HG02610 (cell line): ENCODE results near the gene PLSCR5.

Experiments used
- ATAC-seq: cut with Tn5 transposase; IDR thresholded peaks from one replicate; pipeline ENCODE4 v1.9.1; 2021; ENCODE audit warnings: mild to moderate bottlenecking, moderate library complexity; ENCODE audit not compliant: unreplicated experiment

Gene PLSCR5

DNA sequence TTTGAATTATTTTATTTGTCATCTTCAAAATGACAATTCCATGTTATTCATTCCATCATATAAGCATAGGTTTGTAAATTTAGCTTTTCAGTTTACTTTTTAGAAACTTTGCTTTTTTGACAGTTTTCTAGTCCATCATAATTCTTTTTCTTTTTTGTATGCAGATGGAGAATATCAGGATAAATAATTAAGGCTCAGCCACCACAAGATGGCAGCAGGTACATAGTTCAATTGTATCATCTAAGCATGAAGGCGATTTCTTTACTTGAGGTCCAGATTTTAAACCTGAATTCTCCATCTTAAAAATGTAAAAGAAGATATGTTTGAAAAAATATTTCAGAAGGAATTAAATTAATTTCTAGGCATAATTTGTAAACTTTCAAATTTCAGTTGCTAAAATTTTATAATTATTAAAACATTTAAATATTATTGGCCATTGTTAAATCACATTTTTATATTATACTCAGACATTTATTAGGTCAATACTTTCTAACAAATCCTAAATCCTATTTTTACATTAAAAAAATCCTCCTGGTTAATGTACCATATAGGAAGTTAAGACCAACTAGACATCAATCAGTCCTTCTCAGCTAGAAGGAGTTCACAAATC is 15.1 kb downstream of the PLSCR5 start:
- ATAC-seq: peak; percentile 50

GRCh38 chr3:146585156-146585555 is 20.0 kb downstream of the PLSCR5 start:
- no peak for ATAC-seq

DNA sequence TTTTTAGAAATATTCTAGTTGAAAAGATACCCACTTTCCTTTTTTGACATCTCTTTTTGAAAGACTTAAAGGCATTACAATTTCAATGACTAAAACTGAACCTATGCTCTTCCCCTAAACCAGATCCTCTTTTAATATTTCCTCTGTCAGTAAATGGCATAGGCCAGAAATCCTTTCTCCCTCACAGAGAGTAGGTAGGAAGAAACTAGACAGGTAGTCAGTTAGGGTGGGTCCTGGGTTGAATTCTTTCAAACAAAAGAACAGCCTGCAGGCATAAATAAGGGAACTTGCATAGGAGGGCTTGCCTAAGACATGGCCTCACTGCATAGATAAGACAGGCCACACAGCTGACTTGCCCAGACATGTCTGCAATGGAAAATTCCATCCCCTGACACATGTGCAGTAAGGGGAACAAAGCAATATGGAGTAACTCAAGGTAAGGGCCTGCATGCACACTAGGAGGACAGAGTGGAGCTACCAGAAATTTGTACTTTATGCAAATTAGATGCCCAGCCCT is 23.1 kb downstream of the PLSCR5 start:
- no peak for ATAC-seq

- ATAC-seq: no peak
Observed at GRCh38 chr3:146581080-146581601, 24.0 kb downstream of the PLSCR5 start.

GRCh38 chr3:146577662-146578061 is 27.5 kb downstream of the PLSCR5 start:
- ATAC-seq: peak; percentile 69

DNA sequence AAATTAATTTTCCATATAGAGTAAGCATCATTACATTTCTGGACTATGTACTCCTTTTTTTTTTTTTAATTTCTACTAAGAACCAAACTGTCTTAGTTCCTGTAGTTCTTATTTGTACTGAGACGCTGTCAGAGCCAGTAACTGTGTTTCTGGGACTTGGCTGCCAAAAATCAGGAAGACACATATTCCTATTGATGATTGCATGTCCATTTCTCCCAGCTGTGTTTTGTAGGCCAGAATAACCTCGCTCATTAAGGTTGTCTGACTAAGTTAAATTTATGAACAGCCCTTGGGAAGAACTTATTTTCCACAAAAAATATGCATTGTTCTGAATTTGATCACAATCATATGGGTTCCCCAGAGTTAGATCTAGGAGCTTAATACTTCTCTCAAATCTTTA is 29.5 kb downstream of the PLSCR5 start:
- no peak for ATAC-seq

DNA sequence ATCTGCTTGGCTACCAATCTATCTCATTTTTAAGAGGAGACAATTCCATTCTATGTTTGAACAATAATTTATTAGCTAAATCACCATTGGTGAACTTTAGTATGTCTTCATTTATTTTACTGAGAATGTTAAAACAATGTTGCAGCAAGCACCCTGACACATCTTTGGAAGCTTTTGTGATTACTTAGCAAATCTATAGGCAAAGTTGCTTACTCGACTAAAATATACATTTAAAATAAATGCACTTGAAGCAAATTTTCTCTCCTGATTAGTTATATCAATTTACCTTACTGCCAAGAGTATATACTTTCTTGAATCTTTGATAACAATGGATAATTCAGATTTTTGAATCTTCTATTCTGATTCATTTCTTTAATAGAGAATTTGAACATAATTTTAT is 31.0 kb downstream of the PLSCR5 start:
- ATAC-seq: no peak

GRCh38 chr3:146569314-146569713 is 35.8 kb downstream of the PLSCR5 start:
- ATAC-seq: no peak

- no peak for ATAC-seq
Observed at GRCh38 chr3:146566138-146566537, 39.0 kb downstream of the PLSCR5 start.

GRCh38 chr3:146561879-146562278 is 43.3 kb downstream of the PLSCR5 start:
- ATAC-seq: no peak

DNA sequence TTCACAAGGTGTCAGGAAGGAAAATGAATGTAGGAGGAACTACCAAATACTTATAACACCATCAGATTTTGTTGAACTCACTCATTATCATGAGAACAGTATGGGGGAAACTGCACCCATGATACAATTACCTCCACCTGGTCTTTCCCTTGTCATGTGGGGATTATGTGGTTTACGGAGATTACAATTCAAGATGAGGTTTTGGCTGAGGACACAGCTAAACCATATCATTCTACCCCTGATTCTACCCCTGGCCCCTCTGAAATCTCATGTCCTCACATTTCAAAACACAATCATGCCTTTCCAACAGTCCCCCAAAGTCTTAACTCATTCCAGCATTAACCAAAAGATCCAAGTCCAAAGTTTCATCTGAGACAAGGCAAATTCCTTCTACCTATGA is 43.7 kb downstream of the PLSCR5 start:
- no peak for ATAC-seq

- ATAC-seq: no peak
Observed at GRCh38 chr3:146560678-146561077, 44.5 kb downstream of the PLSCR5 start.

GRCh38 chr3:146559388-146559787 is 45.8 kb downstream of the PLSCR5 start:
- no peak for ATAC-seq

- ATAC-seq: no peak
Observed at GRCh38 chr3:146558781-146559180, 46.4 kb downstream of the PLSCR5 start.

DNA sequence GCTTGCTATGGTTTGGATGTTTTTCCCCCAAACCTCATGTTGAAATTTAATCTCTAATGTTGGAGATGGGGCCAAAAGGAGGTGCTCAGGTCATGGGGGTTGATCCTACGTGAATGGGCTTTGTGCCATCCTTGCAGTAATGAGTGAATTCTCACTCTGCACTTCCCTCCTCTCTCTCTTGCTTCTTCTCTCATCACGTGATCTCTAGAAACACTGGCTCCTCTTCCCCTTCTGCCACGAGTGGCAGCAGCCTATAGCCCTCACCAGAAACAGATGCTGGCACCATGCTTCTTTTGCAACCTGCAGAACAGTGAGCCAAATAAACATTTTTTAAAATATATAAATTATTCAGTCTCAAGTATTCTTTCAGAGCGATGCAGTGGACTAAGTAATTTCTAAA is 47.4 kb downstream of the PLSCR5 start:
- ATAC-seq: no peak

GRCh38 chr3:146555311-146555710 is 49.8 kb downstream of the PLSCR5 start:
- ATAC-seq: no peak

DNA sequence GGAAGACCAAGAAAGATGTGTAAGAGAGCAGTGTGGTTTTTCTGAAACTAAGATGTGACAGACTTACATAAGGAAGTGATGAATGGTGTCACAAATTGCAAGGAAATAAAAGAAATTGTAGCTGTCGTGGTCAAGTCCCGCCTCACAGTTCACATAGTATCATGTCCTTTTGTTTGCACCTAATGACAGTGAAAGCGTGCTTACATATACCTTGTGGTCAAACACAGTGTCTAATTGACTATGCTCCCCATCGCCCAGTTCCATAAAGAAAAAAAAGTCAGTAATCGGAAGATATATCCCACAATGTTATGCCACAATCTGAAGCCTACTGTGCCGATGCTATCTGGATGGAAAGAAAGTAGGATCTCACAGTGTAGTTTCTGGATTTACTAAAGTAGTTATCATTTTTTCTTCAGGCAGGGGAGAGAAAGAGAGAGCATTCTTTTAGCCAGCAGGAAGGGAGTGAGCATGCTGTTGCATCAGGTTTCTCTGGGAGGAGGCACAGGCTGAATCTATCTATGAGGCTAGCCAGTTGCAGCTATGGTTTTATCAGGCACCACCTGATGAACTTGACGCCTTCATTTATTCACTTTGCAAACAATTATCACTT is 50.9 kb downstream of the PLSCR5 start:
- peak; percentile 35 for ATAC-seq

DNA sequence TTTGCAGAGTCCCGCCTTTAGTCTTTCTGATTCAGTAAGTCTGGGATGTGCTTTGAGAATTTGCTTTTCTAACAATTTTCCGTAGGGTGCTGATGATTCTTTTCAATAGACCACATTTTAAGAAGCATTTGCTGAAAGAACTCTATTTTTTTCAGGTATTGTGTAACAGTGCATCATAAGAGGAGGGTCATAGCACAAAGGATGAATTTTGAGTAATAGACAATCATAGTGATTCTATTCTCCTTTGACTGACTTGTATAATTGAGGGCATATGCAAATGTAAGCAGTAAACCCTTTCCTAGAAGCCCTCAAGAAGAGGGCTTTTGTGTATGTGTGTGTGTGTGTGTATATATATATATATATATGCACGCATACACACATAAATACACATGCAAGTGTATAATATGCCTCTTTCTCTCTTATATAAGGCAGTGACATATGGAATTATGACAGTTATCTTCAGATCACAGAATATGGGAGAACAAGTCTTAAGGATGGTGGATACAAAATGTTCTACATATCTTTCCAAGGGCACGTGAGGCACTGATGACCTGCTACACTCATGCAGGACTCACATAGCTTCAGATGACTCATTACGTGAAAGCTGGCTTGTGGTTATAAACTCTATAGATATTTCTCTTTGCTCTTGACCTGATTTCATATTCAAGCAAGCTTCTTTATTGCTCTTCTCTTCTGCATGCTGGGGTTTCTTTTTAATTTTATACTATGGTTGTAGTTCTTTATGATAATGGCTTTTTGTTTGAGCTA is 54.2 kb downstream of the PLSCR5 start:
- peak; percentile 92 for ATAC-seq

GRCh38 chr3:146550070-146550615 is 55.0 kb downstream of the PLSCR5 start:
- no peak for ATAC-seq

DNA sequence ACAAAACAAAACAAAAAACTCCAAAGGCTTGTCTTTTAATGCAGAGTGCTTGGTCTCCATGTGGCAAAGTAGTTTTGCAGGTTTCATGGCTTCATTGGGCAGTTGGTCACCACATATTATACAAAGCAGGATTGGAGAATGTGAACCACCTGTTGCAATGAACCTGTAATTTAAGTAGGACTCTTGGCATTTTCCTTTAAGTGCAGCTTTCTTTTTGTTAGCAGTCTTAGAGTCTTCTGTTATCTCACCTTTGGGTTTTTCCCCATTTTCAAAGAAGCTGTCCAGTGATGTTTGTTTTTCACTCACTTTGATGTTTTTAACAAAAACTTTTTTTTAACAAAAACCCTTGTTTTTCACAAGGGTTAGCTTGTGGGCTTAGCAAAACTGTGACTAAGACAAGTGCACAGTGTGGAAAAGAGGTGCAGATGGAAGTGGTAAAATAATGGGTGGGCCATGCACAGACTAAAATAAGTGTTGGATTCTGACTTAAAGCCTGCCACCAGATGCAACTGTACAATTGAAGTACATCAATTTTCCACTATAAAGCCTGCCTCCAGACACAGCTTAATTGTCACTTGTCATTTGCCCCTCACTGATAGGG is 57.8 kb downstream of the PLSCR5 start:
- no peak for ATAC-seq

- ATAC-seq: no peak
Observed at GRCh38 chr3:146546366-146546965, 58.7 kb downstream of the PLSCR5 start.
